Neural progenitor cell (in vitro differentiated cells): ENCODE results near the gene TRPC4AP. TPM values are rescaled to one million over a fixed set of nuclear protein-coding genes. Genes with fewer than 3 reads are reported as not detected.

Experiments
- DNase-seq: peaks from one replicate; pipeline ENCODE4 v3.0.0-alpha.2; 2016; ENCODE audit warnings: low spot score
- H2AFZ ChIP-seq: fragments of 200-600 bp; sonication (generic); replicated peaks from 2 replicates; pipeline ENCODE4 v1.6.1; 2016; ENCODE audit warnings: antibody characterized with exemption
- H3F3A ChIP-seq: fragments of 200-600 bp; sonication (generic); 2 replicates; pipeline ENCODE4 v1.6.1; 2016; ENCODE audit warnings: antibody characterized with exemption, low read depth
- H3K27ac ChIP-seq: fragments of 200-600 bp; sonication (generic); 2 replicates; pipeline ENCODE4 v1.5.1; 2016; ENCODE audit warnings: mild to moderate bottlenecking
- H3K27me3 ChIP-seq: fragments of 200-600 bp; sonication (generic); 2 replicates; pipeline ENCODE4 v1.6.1; 2016; ENCODE audit warnings: mild to moderate bottlenecking, moderate library complexity
- H3K36me3 ChIP-seq: fragments of 200-600 bp; sonication (generic); 2 replicates; pipeline ENCODE4 v1.5.1; 2016
- H3K4me1 ChIP-seq: fragments of 200-600 bp; sonication (generic); 2 replicates; pipeline ENCODE4 v1.6.1; 2016; ENCODE audit warnings: mixed run types
- H3K4me2 ChIP-seq: fragments of 200-600 bp; sonication (generic); 2 replicates; pipeline ENCODE4 v1.6.1; 2016
- H3K4me3 ChIP-seq: fragments of 200-600 bp; sonication (generic); 2 replicates; pipeline ENCODE4 v1.5.1; 2016
- H3K79me2 ChIP-seq: fragments of 200-600 bp; sonication (generic); 2 replicates; pipeline ENCODE4 v1.6.1; 2016; ENCODE audit warnings: low read depth
- H3K9ac ChIP-seq: fragments of 200-600 bp; sonication (generic); 2 replicates; pipeline ENCODE4 v1.6.1; 2016
- H3K9me3 ChIP-seq: fragments of 200-600 bp; sonication (generic); 2 replicates; pipeline ENCODE4 v1.5.1; 2016; ENCODE audit warnings: low read depth
- H4K20me1 ChIP-seq: fragments of 200-600 bp; sonication (generic); 2 replicates; pipeline ENCODE4 v1.6.1; 2016; ENCODE audit warnings: low read depth
- H3K27ac Mint-ChIP-seq: 3 replicates; pipeline ENCODE4 v1.8.0; 2021; ENCODE audit warnings: mixed read lengths
- H3K27me3 Mint-ChIP-seq: 2 replicates; pipeline ENCODE4 v1.8.0; 2022; ENCODE audit warnings: low read depth, mild to moderate bottlenecking, inconsistent platforms, moderate library complexity, mixed read lengths; ENCODE audit not compliant: insufficient read depth
- H3K36me3 Mint-ChIP-seq: 3 replicates; pipeline ENCODE4 v1.8.0; 2021; ENCODE audit warnings: mixed read lengths
- H3K4me1 Mint-ChIP-seq: 3 replicates; pipeline ENCODE4 v1.8.0; 2021; ENCODE audit warnings: mixed read lengths
- H3K4me3 Mint-ChIP-seq: 3 replicates; pipeline ENCODE4 v1.8.0; 2021; ENCODE audit warnings: mild to moderate bottlenecking, moderate library complexity, mixed read lengths
- H3K9me3 Mint-ChIP-seq: 3 replicates; pipeline ENCODE4 v1.8.0; 2020; ENCODE audit warnings: mixed read lengths
- EZH2 ChIP-seq: fragments of 200-600 bp; sonication (generic); IDR thresholded peaks from 2 replicates; pipeline ENCODE4 v1.6.1; 2017; ENCODE audit warnings: antibody characterized with exemption, mild to moderate bottlenecking, moderate library complexity
- EZH2phosphoT487 ChIP-seq: fragments of 200-600 bp; sonication (generic); IDR thresholded peaks from 2 replicates; pipeline ENCODE4 v1.6.1; 2017; ENCODE audit warnings: antibody characterized with exemption
- total RNA-seq: library from RNA; depleted of rRNA; stranded (reverse); fragments of >200 nt; gene quantifications from 2 replicates; pipeline ENCODE4 v1.2.3, GENCODE V29; 2015; ENCODE audit warnings: low replicate concordance
- TF ChIP-seq, protein P1 (sequence below): fragments of 200-600 bp; sonication (generic); IDR thresholded peaks from 2 replicates; pipeline ENCODE4 v1.5.1; 2017; ENCODE audit warnings: antibody characterized with exemption, mild to moderate bottlenecking

The TRPC4AP gene
- 73.0 and 96.4 TPM in 2 replicates for total RNA-seq

- peaks cover 23% of the 10 kb centered on the region for H3F3A ChIP-seq
- TF ChIP-seq, protein P1, sequence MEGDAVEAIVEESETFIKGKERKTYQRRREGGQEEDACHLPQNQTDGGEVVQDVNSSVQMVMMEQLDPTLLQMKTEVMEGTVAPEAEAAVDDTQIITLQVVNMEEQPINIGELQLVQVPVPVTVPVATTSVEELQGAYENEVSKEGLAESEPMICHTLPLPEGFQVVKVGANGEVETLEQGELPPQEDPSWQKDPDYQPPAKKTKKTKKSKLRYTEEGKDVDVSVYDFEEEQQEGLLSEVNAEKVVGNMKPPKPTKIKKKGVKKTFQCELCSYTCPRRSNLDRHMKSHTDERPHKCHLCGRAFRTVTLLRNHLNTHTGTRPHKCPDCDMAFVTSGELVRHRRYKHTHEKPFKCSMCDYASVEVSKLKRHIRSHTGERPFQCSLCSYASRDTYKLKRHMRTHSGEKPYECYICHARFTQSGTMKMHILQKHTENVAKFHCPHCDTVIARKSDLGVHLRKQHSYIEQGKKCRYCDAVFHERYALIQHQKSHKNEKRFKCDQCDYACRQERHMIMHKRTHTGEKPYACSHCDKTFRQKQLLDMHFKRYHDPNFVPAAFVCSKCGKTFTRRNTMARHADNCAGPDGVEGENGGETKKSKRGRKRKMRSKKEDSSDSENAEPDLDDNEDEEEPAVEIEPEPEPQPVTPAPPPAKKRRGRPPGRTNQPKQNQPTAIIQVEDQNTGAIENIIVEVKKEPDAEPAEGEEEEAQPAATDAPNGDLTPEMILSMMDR: peak; percentile 96
- TF ChIP-seq EZH2phosphoT487: no peak
- H2AFZ ChIP-seq: peak within 1 kb of the TSS; percentile 96
- H3K36me3 ChIP-seq: no peaks in the 10 kb centered on the region
- H4K20me1 ChIP-seq: peaks cover 28% of the 10 kb centered on the region
- H3K27ac ChIP-seq: peak within 1 kb of the TSS; percentile 76
- peaks cover 4% of the 10 kb centered on the region for H3K27me3 Mint-ChIP-seq
- H3K4me2 ChIP-seq: peak within 1 kb of the TSS; percentile 92
- peak within 1 kb of the TSS; percentile 95 for H3K9ac ChIP-seq
- H3K27ac Mint-ChIP-seq: peak within 1 kb of the TSS; percentile 98
- peaks cover 48% of the 10 kb centered on the region for H3K79me2 ChIP-seq
- H3K9me3 ChIP-seq: no peaks in the 10 kb centered on the region
- peaks cover 23% of the 10 kb centered on the region for H3K4me1 Mint-ChIP-seq
- H3K9me3 Mint-ChIP-seq: no peaks in the 10 kb centered on the region
- H3K4me3 ChIP-seq: peak within 1 kb of the TSS; percentile 95
- peak; percentile 95 for DNase-seq
- H3K27me3 ChIP-seq: no peaks in the 10 kb centered on the region
- peaks cover 8% of the 10 kb centered on the region for H3K36me3 Mint-ChIP-seq
- H3K4me1 ChIP-seq: peaks cover 6% of the 10 kb centered on the region
- peak within 1 kb of the TSS; percentile 91 for H3K4me3 Mint-ChIP-seq
Observed at GRCh38 chr20:35092524-35093266, at the start of gene TRPC4AP. Gene TRPC4AP, minus strand, starts transcription at chr20:35092807. Its CDS starts 26 bp downstream, at chr20:35092781.

DNA sequence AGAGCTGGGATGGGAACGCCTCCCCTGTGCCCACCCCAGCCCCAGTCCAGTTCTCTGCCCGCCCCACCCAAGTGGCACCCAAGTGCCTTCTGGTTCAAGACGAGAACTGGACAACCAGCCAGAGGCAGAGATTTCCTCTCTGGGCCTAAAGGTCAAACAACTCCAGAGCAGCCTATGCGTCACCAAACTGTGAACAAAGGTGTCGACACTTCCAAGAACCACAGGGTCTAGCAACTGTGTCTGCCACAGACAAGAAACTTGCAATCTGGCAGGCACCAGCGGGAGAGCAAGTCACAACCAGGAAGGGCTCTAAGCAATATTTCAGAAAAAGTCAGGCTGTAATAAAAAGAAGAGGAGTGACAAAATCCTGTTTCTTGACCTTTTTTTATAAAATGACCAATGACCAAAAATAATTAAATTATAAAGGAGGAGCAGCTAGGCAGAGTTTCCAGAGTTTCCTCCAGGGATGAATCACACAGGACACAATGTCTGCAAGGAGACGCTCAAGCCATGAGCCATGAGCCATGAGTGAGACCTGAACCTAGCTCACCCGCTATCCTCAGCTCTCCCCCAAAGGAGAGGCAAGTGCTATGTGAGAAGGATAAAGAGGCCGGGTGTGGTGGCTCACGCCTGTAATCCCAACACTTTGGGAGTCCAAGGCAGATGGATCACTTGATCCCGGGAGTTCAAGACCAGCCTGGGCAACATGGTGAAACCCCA is 43.4 kb upstream of the TRPC4AP start:
- H3K4me1 ChIP-seq: no peaks in the 10 kb centered on the region
- no peaks in the 10 kb centered on the region for H4K20me1 ChIP-seq
- H3K4me3 Mint-ChIP-seq: no peak overlapping the region
- no peaks in the 10 kb centered on the region for H3K9me3 ChIP-seq
- no peak overlapping the region for H3K9ac ChIP-seq
- no peak overlapping the region for H3K27ac Mint-ChIP-seq
- H3K36me3 Mint-ChIP-seq: peaks cover 3% of the 10 kb centered on the region
- no peaks in the 10 kb centered on the region for H3K79me2 ChIP-seq
- H3K4me2 ChIP-seq: no peak overlapping the region
- no peaks in the 10 kb centered on the region for H3K27me3 ChIP-seq
- no peak for TF ChIP-seq EZH2phosphoT487
- no peak for TF ChIP-seq EZH2
- TF ChIP-seq, protein P1: no peak
- H3K27ac ChIP-seq: no peak overlapping the region
- DNase-seq: no peak
- H2AFZ ChIP-seq: no peak overlapping the region
- no peaks in the 10 kb centered on the region for H3K4me1 Mint-ChIP-seq
- peaks cover 8% of the 10 kb centered on the region for H3K27me3 Mint-ChIP-seq
- H3K4me3 ChIP-seq: no peak overlapping the region
- H3F3A ChIP-seq: no peaks in the 10 kb centered on the region
- no peaks in the 10 kb centered on the region for H3K9me3 Mint-ChIP-seq
- no peaks in the 10 kb centered on the region for H3K36me3 ChIP-seq

DNA sequence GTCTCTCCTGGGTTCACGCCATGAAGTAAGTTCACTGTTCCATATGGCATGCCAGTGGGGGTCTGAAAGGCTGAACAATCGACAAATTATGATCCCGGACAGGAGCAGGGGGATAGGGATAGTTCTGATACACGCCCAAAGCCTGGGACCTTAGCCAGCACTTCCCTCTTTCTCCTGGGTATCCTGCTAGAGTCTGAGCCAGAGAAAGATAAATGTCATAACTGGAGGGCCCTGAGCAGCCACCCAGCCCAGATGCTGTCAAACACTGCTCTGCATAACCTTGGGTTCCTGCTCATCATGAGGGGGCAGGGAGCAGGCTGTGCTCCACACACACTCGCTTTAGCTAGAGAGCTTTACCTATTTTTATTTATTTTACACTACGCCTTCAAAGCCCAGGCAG is 42.3 kb upstream of the TRPC4AP start:
- no peaks in the 10 kb centered on the region for H3K27me3 ChIP-seq
- no peak for DNase-seq
- no peak for TF ChIP-seq EZH2
- TF ChIP-seq, protein P1: no peak
- H3K27ac ChIP-seq: no peak overlapping the region
- Mint-ChIP-seq H3K27me3 (peaks cover 8% of the 10 kb centered on the region), H3K4me1 (no peaks in the 10 kb centered on the region), H3K27ac (no peak overlapping the region), H3K9me3 (no peaks in the 10 kb centered on the region), H3K4me3 (no peak overlapping the region), H3K36me3 (peaks cover 2% of the 10 kb centered on the region)
- no peaks in the 10 kb centered on the region for H3K36me3 ChIP-seq
- no peak overlapping the region for H3K4me3 ChIP-seq
- no peaks in the 10 kb centered on the region for H4K20me1 ChIP-seq
- no peak overlapping the region for H3K4me2 ChIP-seq
- H3F3A ChIP-seq: no peaks in the 10 kb centered on the region
- H3K9ac ChIP-seq: no peak overlapping the region
- no peaks in the 10 kb centered on the region for H3K9me3 ChIP-seq
- H3K79me2 ChIP-seq: no peaks in the 10 kb centered on the region
- no peak overlapping the region for H2AFZ ChIP-seq
- no peaks in the 10 kb centered on the region for H3K4me1 ChIP-seq
